ENCODE results near the gene MT1F.
A peak's percentile ranks its signal among the peaks of the same experiment; 100 is the strongest.
"Not testable (repeated sequence)": the region's sequence is repeated elsewhere in the genome, so short reads cannot be mapped to it uniquely, and the experiment has no call there.

MT1F gene

DNA sequence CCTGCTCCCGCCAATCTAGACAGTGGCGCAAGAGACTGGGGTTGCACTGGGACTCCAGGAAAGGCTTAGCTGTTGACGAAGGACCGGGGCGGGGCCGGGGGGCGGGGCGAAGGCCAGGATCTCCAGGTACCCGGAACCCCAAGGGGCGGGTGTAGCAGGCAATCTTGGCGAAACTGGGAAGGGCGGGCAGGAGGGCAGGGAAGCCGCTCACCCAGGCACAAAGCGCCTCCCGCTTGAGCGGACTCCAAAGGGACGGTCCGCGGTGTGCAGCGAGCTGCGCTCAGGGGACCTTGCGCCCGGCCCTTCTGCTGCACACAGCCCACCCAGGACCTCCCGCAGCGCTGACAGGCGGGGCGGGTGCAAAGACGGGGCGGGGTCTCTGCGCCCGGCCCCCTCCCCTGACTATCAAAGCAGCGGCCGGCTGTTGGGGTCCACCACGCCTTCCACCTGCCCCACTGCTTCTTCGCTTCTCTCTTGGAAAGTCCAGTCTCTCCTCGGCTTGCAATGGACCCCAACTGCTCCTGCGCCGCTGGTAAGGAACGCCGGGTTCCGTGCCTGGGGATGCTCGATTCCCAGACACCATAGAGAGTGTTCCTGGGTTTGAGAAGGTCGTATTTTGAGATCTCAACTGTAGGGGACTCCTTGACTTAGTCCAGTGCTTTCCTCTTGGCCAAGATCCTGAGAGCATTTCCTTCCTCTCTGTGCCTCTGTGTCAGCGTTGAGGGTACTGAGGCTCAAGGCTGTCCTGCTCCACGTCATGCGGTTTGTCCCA is at the start of gene MT1F:
TSS of gene MT1F (plus strand) at position 405 of the 772 bp plus-strand sequence. CDS start at position 505, 100 bp downstream.
- DNase-seq, result peak; percentile 55 to 63

DNA sequence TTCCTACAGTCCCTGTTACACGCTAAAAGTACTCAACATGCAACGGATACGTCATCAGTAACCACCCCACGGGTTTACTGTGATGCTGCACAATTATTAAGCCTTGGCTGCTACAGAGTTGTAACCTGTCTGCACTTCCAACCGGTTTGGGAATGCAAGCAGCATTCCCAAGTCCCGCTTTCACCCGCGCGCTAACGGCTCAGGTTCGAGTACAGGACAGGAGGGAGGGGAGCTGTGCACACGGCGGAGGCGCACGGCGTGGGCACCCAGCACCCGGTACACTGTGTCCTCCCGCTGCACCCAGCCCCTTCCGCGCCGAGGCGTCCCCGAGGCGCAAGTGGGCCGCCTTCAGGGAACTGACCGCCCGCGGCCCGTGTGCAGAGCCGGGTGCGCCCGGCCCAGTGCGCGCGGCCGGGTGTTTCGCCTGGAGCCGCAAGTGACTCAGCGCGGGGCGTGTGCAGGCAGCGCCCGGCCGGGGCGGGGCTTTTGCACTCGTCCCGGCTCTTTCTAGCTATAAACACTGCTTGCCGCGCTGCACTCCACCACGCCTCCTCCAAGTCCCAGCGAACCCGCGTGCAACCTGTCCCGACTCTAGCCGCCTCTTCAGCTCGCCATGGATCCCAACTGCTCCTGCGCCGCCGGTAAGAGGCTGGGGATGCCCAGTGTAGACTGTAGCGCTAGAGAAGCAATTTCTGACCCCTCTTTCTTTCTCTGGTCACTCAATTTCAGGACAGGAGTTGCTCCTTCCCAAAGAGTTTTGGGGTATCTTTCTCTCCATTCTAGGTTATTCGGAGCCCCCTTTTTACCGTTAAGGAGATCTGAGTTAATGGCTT is 49.5 kb upstream of the MT1F start, which contains the start of gene MT2A:
TSS of gene MT2A (plus strand) at position 542 of the 833 bp plus-strand sequence. CDS start at position 614, 72 bp downstream.
- DNase-seq, result peak; percentile 83 to 86

DNA sequence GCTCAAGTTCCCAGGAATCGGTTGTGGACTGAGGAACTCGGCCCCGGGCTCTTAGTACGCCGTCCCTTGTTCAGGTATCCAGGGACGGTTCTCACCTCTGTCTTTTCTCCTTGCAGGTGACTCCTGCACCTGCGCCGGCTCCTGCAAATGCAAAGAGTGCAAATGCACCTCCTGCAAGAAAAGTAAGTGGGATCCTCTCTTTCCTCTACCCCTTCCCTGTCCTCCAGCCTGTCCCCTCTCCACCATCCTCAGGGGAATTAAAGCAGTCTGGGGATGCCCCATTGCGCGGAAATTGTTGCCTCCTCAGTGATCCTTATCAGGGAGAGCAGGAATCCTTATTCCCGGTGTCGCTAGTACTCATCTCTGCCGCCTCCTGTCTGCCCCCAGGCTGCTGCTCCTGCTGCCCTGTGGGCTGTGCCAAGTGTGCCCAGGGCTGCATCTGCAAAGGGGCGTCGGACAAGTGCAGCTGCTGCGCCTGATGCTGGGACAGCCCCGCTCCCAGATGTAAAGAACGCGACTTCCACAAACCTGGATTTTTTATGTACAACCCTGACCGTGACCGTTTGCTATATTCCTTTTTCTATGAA is 48.8 kb upstream of the MT1F start:
- DNase-seq, result no peak

DNA sequence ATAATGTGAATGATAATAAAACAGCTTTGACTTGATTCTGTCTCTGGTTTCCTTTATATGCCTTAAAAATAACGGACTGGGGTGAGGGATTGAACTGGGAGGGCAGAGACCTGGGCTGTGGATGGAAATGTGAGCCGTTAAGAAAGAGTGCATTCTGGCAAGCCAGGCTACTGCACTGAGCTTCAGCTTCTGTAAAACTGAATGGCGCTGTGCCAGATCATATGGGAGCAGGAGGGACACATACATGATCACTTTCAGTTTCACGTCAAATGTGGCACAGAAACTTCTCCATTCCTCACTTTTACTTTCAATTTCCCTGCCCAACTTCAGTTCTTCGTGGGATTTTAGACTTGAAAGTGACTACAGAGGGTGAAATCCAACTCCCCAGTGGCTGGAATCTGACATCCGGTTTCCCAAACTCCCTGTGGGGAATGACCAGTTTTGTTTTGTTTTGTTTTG is 48.3 kb upstream of the MT1F start:
- DNase-seq, result peak; percentile 77 to 79

DNA sequence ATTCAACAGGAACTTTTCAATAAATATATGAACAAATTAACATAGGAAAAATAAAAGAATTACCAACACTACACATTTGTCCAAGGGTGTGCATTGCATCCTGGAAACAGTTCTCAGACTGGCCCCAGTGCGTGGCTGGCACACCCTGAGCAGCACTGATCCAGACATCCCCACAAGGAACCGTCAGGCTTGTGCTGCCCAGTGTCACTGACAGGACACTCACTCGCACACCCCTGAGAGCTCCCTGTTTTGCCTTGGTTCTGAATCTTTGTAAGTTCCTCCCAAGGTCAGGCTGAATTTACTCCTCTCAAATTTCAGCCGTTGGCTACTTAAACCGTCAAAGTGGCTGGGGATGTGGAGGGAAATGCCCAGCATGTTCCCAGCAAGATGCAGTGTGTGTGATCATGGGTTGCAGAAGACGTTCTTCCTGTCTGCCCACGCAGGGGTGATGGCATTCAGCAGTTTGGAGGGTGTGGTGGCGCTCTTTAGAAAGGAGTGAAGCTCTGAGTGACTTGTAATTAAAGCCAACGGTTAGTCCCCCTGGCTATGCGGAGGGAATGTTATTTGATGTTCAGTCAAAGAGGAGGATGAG is 47.6 kb upstream of the MT1F start:
- DNase-seq, result peak; percentile 83

DNA sequence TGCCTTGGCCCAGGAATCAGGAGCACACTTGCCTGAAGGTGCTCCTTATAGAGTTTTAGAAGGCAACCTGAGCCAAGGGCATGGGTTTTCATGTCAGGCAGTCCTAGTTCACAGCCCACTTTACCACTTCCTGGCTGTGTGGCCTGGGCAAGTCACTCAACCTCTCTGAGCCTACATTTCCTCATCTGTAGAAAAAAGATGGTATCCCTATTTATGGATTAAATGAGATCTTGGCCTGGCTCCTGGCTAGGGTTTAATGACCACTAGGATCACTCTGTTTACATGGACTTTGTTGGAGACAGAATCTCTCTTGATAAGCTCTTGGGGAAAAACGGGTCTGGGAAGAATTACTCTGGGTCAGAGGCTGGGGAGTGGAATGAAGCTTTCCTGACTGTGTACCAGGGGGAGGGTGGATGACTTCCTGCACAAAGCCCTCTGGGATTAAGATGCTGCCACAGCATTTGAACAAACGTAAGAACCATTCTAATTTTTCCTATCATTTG is 47.1 kb upstream of the MT1F start:
- no peak for DNase-seq

DNA sequence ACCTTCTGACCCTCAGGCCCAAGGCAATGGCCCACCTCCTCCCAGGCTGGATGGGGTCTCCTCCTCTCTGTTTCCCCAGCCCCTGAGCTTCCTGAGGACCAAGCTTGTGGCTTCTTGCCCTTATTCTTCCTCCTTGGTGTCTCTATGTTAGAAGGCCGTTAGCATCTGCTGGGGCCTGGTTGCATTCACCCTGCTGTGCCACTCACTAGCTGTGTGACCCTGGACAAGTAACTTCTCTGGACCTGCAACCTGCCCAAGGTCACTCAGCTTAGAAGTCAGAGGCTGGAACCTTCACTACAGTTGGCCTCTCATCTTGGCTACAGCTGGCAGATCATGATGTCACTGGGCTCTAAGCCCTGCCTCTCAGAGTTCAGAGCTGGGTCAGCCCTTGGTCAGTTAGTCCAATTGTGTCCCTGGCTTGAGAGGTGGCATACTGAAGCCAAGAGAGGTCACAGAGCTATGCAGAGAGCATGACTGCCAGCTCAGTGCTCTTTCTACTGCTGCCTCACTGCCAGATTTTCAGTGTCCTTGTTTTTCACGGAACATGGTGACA is 46.4 kb upstream of the MT1F start:
- DNase-seq, result no peak

DNA sequence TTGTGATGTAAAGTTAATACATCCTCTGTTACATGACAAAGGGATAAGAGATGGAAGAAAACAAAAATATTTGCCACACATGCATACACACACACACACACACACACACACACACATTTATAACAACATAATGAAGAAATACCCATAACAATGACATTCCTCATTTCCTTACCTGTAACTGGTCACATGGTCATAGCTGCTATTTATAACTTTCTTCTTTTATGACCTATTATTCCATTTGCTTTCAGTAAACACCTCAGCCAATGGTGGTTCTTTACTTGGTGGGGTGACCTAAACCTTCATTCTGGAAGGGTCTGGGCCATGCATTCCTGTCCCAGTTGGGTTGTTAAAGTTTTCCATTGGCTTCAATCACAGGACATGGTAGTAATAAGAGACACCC is 44.1 kb upstream of the MT1F start:
- no peak for DNase-seq

DNA sequence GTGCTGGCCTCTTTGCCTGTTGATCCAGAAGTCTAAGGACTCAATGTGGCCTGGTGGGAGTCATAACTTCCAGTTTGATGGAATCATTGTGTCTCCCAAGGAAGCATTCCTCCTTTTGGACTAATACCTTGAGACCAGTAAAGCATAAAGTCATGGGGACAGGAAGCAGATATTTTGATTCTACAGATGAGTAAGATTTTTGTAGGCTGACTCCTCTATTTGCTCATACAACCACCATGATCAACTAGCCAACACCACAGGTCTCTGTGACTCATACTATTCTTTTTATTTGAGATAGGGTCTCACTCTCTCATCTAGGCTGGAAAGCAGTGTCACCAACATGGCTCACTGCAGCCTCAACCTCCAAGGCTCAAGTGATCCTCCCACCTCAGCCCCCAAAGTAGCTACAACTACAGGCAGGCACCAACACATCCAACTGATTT is 43.2 kb upstream of the MT1F start:
- DNase-seq, result no peak

DNA sequence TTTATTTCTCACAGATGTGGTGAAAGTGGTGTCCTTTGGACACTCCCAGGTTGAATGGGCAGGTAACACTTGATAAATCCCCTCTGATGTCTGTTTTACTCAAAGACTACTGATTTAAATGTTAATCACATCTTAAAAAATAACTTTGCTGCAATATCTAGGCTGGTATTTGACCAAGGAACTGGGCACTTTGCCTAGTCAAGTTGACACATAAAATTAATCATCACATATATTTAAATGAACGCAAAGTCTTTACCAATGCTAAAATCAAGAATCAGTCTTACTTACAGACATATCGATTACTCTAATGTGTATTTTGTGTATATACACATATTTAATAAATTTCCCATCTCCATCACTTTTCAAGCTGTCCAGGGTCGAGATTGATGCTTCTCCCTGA is 42.4 kb upstream of the MT1F start:
- DNase-seq, result no peak

DNA sequence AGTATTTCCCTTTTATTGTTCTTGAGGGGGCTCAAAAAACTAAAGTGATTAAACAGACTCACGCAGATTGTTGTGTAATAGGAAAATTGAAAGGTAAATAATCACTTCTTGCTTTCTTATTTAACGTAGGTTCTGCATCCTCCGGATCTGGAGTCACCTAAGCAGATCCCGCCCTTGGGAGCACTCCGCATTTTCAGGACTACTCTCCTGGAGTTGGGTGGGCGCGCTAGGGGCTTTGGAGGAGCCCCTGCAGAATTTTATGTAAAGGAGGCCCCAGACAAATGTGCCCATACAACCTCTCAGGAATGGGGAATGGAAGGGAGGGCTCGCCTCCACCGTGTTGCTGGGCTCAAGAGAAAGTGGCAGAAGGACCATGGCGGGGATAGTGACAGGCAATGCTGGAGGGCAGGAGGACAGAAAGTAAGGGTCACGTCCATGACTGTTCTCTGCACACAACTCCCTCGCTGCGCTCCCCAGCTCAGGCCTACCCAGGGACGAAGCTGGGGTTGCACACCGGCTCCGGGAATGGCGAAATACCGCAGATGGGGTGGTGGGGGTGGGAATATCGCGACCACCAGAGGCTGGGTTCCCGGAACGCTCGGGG is 41.0 kb upstream of the MT1F start:
- no peak for DNase-seq

DNA sequence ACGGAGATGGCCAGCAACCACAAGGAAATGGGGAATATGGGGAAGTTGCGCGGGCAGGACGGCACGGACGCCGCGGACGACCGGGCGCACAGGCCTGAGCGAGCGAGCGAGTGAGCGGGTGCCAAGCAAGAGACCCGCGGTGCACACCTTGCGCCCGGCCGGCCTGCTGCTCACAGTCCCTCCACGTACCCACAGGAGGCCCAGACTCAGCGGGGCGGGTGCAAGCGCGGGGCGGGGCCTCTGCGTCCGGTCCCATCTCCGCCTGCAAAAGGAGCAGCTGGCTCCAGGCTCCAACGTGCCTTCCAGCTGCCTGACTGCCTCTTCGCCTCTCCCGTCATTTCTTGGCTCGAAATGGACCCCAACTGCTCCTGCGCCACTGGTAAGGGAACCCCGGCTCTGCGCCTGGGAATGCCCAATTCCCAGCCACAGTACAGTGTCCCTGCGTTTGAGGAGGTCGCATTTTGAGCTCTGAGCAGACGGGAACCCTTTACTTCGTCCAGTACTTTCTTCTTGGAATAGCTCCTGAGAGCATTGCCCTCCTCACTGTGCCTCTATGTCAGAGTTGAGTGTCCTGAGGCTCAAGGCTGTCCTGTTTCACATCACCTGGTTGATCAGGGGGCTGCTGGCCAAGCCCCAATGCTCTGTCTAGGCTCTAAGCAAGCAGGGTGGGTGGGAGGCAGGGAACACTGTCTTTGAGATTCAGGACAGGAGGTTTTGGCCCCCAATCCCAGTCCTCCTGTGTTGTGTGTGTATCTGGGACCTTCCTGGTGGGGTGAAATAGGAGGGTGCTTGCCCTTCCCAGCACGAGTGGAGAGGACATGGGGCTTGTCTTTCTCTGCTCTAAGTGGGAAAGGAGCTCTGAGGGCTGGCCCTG is 40.3 kb upstream of the MT1F start:
- no peak for DNase-seq

DNA sequence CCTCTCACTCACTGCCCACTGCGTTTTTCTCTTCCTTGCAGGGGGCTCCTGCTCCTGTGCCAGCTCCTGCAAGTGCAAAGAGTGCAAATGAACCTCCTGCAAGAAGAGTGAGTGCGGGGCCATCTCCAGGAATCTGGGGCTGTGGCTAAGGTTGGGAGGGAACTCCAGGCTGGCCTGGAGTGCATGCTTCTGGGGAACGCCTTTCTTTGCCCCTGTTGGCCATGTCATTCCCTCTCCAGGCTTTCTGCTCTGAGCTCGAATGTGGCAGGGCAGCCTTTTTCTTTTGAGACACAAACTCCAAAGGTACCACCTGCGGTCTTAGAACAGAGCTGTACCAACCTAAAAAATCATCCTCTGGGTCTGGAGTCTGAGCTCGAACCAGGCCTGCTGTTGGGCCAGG is 39.6 kb upstream of the MT1F start:
- no peak for DNase-seq

DNA sequence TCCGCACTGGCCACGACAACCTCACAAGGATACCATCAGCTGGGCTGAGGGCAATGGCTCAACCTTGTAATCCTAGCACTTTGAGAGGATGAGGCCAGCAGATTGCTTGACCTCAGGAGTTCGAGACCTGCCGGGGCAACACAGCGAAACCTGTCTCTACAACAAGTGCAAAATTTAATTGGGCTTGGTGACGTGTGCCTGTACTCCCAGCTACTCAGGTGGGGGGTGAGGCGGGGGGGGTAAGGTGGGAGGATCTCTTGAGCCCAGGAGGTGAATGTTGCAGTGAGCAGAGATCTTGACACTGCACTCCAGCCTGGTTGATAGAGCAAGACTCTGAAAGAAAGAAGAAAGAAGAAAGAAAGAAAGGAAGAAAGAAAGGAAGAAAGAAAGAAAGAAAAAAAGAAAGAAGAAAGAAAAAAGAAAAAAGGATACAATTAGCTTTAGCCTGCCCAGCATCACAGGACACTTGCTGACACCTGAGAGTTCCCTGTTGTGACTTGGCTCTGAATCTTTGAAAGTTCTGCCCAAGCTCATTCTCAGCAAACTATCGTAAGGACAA is 37.3 kb upstream of the MT1F start:
- no peak for DNase-seq

DNA sequence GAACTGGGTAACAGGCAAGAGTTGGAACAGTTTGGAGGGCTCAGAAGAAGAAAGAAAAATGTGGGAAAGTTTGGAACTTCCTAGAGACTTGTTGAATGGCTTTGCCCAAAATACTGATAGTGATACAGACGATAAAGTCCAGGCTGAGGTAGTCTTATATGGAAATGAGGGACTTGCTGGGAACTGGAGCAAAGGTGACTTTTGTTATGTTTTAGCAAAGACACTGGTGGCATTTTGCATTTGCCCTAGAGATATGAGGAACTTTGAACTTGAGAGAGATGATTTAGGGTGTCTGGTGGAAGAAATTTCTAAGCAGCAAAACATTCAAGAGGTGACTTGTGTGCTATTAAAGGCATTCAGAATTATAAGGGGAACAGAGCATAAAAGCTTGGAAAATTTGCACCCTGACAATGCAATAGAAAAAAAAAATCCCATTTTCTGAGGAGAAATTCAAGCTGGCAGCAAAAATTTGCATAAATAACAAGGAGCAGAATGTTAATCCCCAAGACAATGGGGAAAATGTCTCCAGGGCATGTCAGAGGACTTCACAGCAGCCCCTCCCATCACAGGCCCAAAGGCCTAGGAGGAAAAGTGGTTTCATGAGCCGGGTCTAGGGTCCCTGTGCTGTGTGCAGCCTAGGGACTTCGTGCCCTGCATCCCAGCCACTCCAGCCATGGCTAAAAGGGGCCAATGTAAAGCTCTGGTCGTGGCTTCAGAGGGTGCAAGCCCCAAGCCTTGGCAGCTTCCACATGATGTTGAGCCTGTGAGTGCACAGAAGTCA is 35.9 kb upstream of the MT1F start:
- not testable (repeated sequence) for DNase-seq

DNA sequence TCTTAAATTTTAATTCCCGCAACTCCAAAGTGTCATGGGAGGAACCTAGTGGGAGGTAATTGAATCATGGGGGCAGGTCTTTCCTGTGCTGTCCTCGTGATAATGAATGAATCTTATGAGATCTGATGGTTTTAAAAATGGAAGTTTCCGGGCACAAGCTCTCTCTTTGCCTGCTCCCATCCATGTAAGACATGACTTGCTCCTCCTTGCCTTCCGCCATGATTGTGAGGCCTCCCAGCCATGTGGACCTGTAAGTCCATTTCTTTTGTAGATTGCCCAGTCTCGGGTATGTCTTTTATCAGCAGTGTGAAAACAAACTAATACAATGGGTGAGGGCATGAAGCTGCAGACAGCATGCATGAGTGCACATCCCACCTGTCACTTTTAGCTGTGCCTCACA is 34.6 kb upstream of the MT1F start:
- DNase-seq, result not testable (repeated sequence)

DNA sequence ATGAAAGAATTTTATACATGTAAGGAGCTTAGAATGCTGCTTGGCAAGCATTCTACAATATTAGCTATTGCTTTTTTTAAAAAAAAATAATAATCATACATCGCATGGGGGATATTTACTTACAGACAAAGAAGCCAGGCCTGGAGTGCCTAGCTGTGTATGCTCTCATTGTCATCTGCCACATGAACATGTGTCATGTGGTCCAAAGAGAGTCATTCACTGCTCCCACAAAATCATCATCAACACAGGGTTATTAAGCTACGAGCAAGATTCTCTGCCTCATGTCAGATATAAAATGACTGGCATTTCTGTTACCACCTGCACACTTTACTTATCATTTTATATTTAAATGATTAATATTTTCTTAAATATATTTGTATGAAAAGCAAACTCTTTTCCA is 34.1 kb upstream of the MT1F start:
- no peak for DNase-seq

DNA sequence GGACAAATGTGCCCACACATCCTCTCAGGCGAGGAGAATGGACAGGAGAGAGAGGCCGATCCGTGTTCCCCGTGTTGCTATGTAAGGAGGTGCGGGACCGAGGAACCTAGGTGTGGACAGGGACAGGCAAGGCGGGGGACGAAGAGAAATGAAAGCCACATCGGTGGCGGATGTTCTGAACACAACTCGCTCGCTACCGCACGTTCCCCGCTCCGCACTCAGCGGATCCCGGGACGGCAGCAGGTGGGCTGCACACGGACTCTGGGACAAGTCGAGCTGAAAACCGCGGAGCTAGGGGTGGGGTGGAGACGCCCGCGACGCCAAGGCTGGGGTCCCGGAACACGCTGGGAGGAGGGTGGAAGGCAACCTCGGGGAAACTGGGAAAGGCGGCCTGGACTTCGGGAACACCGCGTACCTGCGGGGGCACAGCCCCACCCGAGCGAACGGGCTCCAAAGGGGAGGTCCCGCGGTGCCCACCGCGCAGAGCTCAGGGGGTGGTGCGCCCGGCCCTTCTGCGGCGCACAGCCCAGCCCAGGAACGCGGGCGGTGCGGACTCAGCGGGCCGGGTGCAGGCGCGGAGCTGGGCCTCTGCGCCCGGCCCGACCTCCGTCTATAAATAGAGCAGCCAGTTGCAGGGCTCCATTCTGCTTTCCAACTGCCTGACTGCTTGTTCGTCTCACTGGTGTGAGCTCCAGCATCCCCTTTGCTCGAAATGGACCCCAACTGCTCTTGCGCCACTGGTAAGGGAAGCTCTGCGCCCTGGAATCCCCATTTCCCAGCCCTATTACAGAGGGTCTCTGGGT is 32.4 kb upstream of the MT1F start, which contains the start of gene MT1E:
TSS of gene MT1E (plus strand) at position 642 of the 803 bp plus-strand sequence. CDS start at position 713, 71 bp downstream.
- peak in 1 of 2 donors; percentile 24 for DNase-seq

Measured in activated CD4-positive, alpha-beta T cell treated with anti-CD3 and anti-CD28 coated beads for 4 hours (primary cell).